HUES64 (cell line): ENCODE results near the gene STX7.

Experiments used
- H3K27ac ChIP-seq: 2 replicates; pipeline ENCODE4 v1.7.0; 2013; ENCODE audit warnings: low read depth, low read length, inconsistent platforms
- H3K27me3 ChIP-seq: 2 replicates; pipeline ENCODE4 v1.6.1; 2013; ENCODE audit warnings: mild to moderate bottlenecking, low read length; ENCODE audit not compliant: insufficient read depth
- H3K36me3 ChIP-seq: 2 replicates; pipeline ENCODE4 v1.6.1; 2013; ENCODE audit warnings: mild to moderate bottlenecking, low read length; ENCODE audit not compliant: insufficient read depth
- H3K4me1 ChIP-seq: 2 replicates; pipeline ENCODE4 v1.6.1; 2013; ENCODE audit warnings: mild to moderate bottlenecking, low read length, moderate library complexity; ENCODE audit not compliant: insufficient read depth
- H3K4me3 ChIP-seq: 2 replicates; pipeline ENCODE4 v1.5.1; 2013; ENCODE audit warnings: mild to moderate bottlenecking, low read length, moderate library complexity
- H3K9ac ChIP-seq: 2 replicates; pipeline ENCODE4 v1.6.1; 2013; ENCODE audit warnings: mild to moderate bottlenecking, low read depth, low read length
- H3K9me3 ChIP-seq: 2 replicates; pipeline ENCODE4 v1.6.1; 2013; ENCODE audit warnings: low read depth, low read length; ENCODE audit not compliant: insufficient read depth
- WGBS: fragments of 150-250, 120-280 bp; methylation state at CpG from one replicate; pipeline ENCODE4 v1.1.7; 2013; ENCODE audit warnings: missing lambda C conversion rate; 5-methylcytosine and 5-hydroxymethylcytosine counted together

STX7 gene

DNA sequence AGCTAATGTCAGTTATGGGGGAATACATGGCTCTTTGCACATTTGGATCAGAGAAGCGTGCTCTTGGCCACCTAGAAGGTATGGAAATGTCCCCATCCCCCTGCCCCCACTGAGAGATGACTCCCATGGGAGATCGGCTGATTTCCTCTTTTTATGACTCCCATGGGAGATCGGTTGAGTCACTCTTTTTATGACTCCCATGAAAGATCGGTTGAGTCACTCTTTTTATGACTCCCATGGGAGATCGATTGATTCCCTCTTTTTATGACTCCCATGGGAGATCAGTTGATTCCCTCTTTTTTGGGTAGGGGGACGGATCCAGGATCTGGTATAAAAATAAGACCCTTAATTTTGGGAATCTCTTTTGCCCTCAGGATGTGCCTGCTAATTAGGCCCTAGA, 14.9 kb upstream of the STX7 start:
- Histone ChIP-seq H3K4me1 (peaks cover 15% of the 10 kb centered on the region; the same call in 1 of the 2 replicates), H3K4me3 (no peak overlapping the region), H3K36me3 (no peaks in the 10 kb centered on the region), H3K9me3 (no peaks in the 10 kb centered on the region), H3K27me3 (no peaks in the 10 kb centered on the region), H3K27ac (no peak overlapping the region), H3K9ac (no peak overlapping the region)
- WGBS: 95% methylated on average over 6 of the region's 6 CpGs

DNA sequence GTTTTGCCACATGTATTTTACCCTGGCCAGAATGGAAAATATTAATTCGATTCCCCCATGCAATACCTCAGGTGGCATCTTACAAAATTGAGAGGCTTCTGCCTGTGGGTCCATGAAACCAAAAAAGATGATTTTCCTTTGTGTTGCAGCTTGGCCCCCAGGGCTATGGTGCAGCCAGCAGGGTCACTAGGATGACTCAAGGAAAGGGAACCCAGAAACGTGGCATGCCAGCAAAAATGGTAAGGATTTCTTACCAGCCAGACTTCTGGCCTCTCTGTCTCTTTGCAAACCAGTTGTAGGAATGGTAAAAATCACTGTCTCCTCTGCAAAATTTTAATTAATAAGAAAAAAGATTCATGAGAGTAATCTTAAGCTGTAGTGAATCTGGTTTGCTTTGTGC, 13.5 kb upstream of the STX7 start:
- Histone ChIP-seq H3K36me3 (no peaks in the 10 kb centered on the region), H3K9ac (no peak overlapping the region), H3K9me3 (no peaks in the 10 kb centered on the region), H3K27ac (no peak overlapping the region), H3K4me3 (no peak overlapping the region), H3K27me3 (no peaks in the 10 kb centered on the region), H3K4me1 (peaks cover 20% of the 10 kb centered on the region; the same call in 1 of the 2 replicates)
- WGBS: 59% methylated on average over 2 of the region's 2 CpGs

DNA sequence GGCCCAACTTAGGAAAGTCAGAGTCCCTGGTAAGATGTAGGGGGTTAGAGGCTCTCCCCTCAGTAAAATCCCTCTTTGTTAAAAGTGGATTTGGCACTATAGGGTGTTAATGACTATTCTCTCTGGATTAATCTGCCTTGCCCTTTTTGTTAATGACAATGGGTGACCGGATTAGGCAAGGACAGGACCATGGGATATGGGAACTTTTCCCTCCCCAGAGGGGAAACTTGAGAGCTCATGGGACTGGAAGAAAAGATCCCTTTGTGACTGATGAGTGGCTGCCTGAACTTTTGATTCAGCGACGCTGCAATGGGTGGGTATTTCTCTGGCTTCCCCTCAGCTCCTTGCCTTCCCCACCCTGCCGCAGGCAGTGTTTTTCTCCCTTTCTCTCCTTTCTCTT, 12.9 kb upstream of the STX7 start:
- no peak overlapping the region for H3K27ac ChIP-seq
- no peaks in the 10 kb centered on the region for H3K27me3 ChIP-seq
- no peak overlapping the region for H3K4me3 ChIP-seq
- H3K9me3 ChIP-seq: no peaks in the 10 kb centered on the region
- H3K4me1 ChIP-seq: peaks cover 20% of the 10 kb centered on the region; the same call in 1 of the 2 replicates
- no peak overlapping the region for H3K9ac ChIP-seq
- H3K36me3 ChIP-seq: no peaks in the 10 kb centered on the region
- WGBS: 52% methylated on average over 4 of the region's 4 CpGs

DNA sequence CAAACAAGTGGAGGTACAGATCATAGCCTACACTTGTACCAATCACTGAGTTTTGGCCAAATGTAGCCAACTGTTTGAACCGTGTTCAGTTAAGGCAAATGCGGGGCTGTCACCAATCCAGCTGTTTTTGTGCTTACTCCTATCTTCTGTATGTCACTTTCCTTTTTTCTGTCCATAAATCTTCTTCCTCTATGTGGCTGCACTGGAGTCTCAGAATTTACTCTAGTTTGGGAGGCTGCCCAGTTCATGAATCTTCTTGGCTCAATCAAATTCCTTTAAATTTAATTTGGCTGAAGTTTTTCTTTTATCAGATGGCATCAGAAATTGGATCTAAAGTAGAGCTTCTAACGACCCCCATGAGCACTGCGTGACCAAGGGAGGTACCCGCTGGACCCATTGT, 11.7 kb upstream of the STX7 start:
- Histone ChIP-seq H3K4me1 (peaks cover 17% of the 10 kb centered on the region; the same call in 1 of the 2 replicates), H3K27ac (no peak overlapping the region), H3K9me3 (no peaks in the 10 kb centered on the region), H3K4me3 (no peak overlapping the region), H3K36me3 (no peaks in the 10 kb centered on the region), H3K9ac (no peak overlapping the region), H3K27me3 (no peaks in the 10 kb centered on the region)
- 96% methylated on average over 5 of the region's 5 CpGs for WGBS

DNA sequence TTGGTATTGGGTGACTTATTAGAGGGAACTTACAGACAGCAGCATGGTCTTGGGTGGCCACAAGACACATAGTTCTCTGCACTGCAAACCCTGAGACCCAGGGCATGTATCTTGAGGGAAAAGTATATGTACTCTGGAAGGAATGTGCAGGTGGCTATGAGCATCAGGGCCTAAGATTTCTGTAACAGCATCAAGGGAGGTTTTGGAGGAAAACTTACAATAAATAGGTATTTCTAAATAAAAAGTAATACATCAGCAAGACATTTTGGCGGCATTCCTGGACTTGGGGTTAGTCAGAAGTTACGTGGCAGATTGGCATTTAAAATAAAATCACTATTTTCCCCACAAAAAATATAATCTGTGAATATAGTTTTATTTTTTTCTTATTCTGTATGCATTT, 8.0 kb upstream of the STX7 start:
- Histone ChIP-seq H3K36me3 (no peaks in the 10 kb centered on the region), H3K9ac (no peak overlapping the region), H3K4me1 (peaks cover 7% of the 10 kb centered on the region; the same call in 1 of the 2 replicates), H3K4me3 (no peak overlapping the region), H3K9me3 (no peaks in the 10 kb centered on the region), H3K27ac (no peak overlapping the region), H3K27me3 (no peaks in the 10 kb centered on the region)
- WGBS: no CpG with 5 or more reads among the region's 2 CpGs

DNA sequence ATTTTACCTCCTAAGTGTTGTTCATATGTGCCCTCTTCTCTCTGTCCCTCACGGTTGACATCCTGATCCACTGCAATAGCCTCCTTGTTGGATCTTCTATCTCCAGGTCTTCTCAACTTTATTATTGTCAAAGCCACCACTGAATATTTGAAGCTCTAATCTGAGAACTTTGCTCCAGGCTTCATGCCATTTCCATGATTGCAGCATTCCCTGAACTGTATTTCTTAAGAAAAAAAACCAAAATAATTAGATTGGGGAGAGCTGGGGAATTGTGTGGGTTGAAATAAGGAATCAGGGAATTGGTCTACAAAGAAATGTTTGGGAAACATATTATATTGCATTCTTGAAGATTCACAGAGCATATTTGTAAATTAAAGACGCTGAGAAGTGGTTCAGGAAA, 2.5 kb upstream of the STX7 start:
- H3K27ac ChIP-seq: no peak overlapping the region
- no peak overlapping the region for H3K4me3 ChIP-seq
- H3K9me3 ChIP-seq: no peaks in the 10 kb centered on the region
- 93% methylated on average over 2 of the region's 2 CpGs for WGBS
- H3K27me3 ChIP-seq: peaks cover 9% of the 10 kb centered on the region; the same call in 1 of the 2 replicates
- no peaks in the 10 kb centered on the region for H3K36me3 ChIP-seq
- peaks cover 6% of the 10 kb centered on the region; the same call in 1 of the 2 replicates for H3K4me1 ChIP-seq
- no peak overlapping the region for H3K9ac ChIP-seq

DNA sequence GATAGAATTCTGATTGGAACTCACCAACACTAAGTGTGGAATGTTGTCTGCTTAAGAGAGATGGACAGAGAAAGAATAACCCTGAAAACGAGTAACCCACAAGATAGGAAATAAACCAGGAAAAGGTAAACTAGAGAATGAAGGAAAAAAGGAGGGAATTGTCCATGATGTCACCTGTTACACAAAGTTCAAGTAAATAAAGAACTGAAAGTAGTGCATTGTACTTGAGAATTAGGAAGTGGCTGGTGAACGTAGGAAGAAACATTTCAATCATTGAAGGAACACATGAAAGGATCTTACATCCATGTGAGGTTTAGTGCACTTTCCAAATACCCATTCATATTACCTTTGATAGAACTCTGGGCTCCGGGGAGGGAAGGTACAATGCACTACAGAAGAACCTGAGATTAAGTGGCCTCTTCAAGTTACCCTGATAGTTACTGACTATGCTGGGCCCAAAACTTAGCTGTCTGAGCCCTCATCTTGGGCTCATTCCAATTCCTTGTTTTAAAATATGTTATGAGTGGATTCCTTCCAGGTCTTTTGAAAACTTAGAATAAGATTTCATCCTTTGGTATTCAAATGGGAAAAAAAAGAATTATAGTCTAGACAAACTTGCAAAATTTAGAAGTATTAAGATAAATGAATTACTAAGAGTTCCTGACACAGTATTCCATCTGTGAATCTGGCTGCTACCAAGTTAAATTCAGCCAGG, 1.1 kb upstream of the STX7 start:
- WGBS: 80% methylated on average over 3 of the region's 3 CpGs
- peaks cover 9% of the 10 kb centered on the region; the same call in 1 of the 2 replicates for H3K27me3 ChIP-seq
- no peaks in the 10 kb centered on the region for H3K36me3 ChIP-seq
- H3K4me3 ChIP-seq: no peak overlapping the region
- H3K4me1 ChIP-seq: peaks cover 6% of the 10 kb centered on the region; the same call in 1 of the 2 replicates
- H3K27ac ChIP-seq: no peak overlapping the region
- H3K9me3 ChIP-seq: no peaks in the 10 kb centered on the region
- H3K9ac ChIP-seq: no peak overlapping the region

DNA sequence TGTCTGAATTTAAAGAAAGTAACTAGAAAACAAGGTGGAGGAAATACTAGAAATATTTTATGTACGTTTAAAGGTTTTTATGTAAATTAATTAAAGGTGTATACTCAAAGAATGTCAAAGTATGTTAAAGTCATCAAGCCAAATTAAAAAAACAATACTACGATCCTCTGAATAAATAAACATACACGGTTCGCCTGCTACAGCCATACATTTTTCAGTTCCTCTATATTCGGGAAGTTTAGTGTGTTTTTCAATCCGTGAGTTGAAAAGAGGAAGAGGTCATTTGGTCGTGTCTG, 626 bp downstream of the STX7 start:
- Histone ChIP-seq H3K4me1 (peaks cover 6% of the 10 kb centered on the region; the same call in 1 of the 2 replicates), H3K4me3 (peak overlapping the region; percentile 95), H3K27me3 (peaks cover 9% of the 10 kb centered on the region; the same call in 1 of the 2 replicates), H3K9me3 (no peaks in the 10 kb centered on the region), H3K36me3 (no peaks in the 10 kb centered on the region), H3K27ac (no peak overlapping the region; the same call in 1 of the 2 replicates), H3K9ac (peak overlapping the region; percentile 75)
- WGBS: 4% methylated on average over 7 of the region's 7 CpGs

DNA sequence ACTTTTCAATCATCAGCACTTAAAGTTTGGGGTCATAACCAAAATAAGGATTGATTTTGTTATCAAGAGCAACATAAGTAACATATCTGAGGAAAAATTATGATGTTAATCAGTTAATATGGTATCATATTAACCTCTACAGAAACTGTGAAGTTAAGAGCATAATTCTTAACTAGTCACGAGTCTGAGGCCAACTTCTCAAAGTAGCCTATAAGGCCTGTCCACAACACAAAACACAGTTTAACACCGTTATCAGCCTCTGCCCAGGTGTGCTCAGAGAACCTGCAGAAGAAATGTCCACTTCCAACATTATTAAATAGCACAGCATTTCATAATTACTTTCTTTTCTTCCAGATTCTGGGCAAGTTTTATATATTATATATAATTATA, 1.1 kb downstream of the STX7 start:
- WGBS: 61% methylated on average over 2 of the region's 2 CpGs
- Histone ChIP-seq H3K27me3 (peaks cover 9% of the 10 kb centered on the region; the same call in 1 of the 2 replicates), H3K36me3 (no peaks in the 10 kb centered on the region), H3K27ac (no peak overlapping the region), H3K9ac (no peak overlapping the region), H3K9me3 (no peaks in the 10 kb centered on the region), H3K4me1 (peaks cover 6% of the 10 kb centered on the region; the same call in 1 of the 2 replicates), H3K4me3 (peak overlapping the region; percentile 95)

DNA sequence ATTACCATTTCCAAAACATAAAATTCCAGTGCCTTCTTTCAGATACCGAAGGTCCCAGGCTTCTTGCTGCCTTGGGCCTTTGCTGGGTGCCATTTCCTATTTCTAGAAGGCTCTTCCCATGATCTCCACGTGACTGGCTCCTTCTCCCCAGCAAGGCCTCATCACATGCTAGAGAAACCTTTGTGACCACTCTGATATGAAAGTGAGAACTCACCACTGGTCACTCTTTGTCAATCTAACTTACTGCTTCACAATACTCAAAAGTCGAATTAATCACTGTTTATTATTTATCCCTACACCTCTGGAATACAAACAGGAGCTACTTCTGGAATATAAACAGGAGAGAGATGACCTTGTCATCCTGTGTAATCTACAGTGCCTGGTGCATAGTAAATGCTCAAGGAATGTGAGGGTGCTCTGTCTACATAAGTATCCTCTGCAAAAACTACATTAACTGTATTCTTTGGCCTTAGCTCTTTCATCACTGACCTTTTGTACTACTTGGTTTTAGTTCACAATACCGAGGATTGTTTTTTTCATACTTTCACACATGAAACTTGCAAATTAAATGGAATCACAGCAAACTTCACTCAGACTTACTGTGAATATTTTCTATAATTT, 1.6 kb downstream of the STX7 start:
- Histone ChIP-seq H3K27me3 (peaks cover 9% of the 10 kb centered on the region; the same call in 1 of the 2 replicates), H3K27ac (no peak overlapping the region), H3K36me3 (no peaks in the 10 kb centered on the region), H3K9ac (no peak overlapping the region), H3K4me1 (peaks cover 6% of the 10 kb centered on the region; the same call in 1 of the 2 replicates), H3K9me3 (no peaks in the 10 kb centered on the region), H3K4me3 (peak overlapping the region; percentile 95)
- 78% methylated on average over 4 of the region's 4 CpGs for WGBS

DNA sequence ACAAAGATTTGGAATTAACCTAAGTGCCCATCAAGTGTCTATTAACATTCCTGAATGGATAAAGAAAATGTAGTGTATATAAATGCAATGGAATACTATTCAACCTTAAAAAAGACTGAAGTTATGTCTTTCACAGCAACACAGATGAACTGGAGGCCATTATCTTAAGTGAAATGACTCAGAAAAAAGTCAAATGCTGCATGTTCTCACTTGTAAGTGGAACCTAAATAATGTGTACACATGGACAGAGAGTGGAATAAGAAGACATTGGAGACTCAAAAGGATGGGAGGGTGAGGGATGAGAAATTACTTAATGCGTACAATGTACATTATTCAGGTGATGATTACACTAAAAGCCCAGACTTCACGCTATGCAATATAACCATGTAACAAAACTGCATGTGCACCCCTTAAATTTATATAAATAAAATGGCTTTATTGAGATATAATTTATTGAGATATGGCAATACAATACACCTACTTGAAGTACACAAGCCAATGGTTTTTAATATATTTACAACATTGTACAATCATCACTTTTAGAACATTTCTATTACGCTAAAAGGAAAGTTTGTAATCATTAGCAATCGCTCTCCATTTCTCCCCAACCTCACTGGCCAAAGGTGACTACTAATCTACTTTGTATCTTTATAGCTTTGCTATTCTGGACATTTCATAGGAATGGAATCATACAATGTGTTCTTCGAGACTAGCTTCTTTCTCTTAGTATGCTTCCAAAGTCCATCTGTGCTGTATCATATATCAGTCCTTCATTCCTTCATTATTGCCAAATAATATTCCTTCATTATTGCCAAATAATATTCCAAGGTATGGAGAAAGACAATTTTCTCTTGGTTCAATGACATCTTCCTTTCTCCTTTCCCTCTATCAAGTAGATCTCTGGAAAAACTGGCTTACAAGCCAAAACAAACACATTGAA, 5.8 kb downstream of the STX7 start:
- 93% methylated on average over 4 of the region's 5 CpGs for WGBS
- H3K9me3 ChIP-seq: no peaks in the 10 kb centered on the region
- H3K27ac ChIP-seq: no peak overlapping the region

More for the DNA sequence above, 5.8 kb downstream of the STX7 start:
- Histone ChIP-seq H3K36me3 (peaks cover 11% of the 10 kb centered on the region), H3K4me1 (peaks cover 6% of the 10 kb centered on the region; the same call in 1 of the 2 replicates), H3K27me3 (no peaks in the 10 kb centered on the region), H3K4me3 (no peak overlapping the region), H3K9ac (no peak overlapping the region)
